Measurements from ENCODE around the gene NOP10. TPM values are rescaled to one million over a fixed set of nuclear protein-coding genes. Genes with fewer than 3 reads are reported as not detected.
A peak's percentile ranks its signal among the peaks of the same experiment; 100 is the strongest.
"Not testable (repeated sequence)": the region's sequence is repeated elsewhere in the genome, so short reads cannot be mapped to it uniquely, and the experiment has no call there.

Gene NOP10
- polyA plus RNA-seq, 1 donor (not counting 4 experiments of a cell fraction or from before 2014, with no cell fraction given), result 663 TPM

GRCh38 chr15:34347951-34348638 is 5.2 kb upstream of the NOP10 start:
- H3K4me2 ChIP-seq (ENCODE audit: control insufficient read depth, extremely low read depth, insufficient read depth, low read depth, low read length), result no peak overlapping the region
- no peak overlapping the region for H3K9ac ChIP-seq (ENCODE audit: control insufficient read depth, extremely low read depth, insufficient read depth, low read length)
- dilution Hi-C loops (cut with MboI; ENCODE audit: extremely low pct_ligation_motif_present, low sequenced_read_pairs), result no loop called here
- DNase-seq (ENCODE audit: low read depth, low spot score) (no peak), FAIRE-seq (no peak)
- H3K36me3 ChIP-seq (ENCODE audit: control insufficient read depth in 2 of 2, extremely low read depth in 1 of 2, insufficient read depth in 2 of 2, low read length in 2 of 2), result no peaks in the 10 kb centered on the region
- no peak overlapping the region for H2AFZ ChIP-seq (ENCODE audit: control insufficient read depth, low read length)
- no peaks in the 10 kb centered on the region for H3K79me2 ChIP-seq (ENCODE audit: control insufficient read depth, insufficient read depth, low read length)
- H3K9me1 ChIP-seq (ENCODE audit: control insufficient read depth, extremely low read depth, insufficient read depth, low read length), result no peaks in the 10 kb centered on the region
- H4K20me1 ChIP-seq (ENCODE audit: control insufficient read depth, extremely low read depth, insufficient read depth, low read length), result no peaks in the 10 kb centered on the region
- no peak overlapping the region for H3K4me3 ChIP-seq (ENCODE audit: control insufficient read depth in 2 of 3, extremely low read depth in 1 of 3, insufficient read depth in 2 of 3, low read depth in 1 of 3, low read length in 3 of 3)
- H3K27me3 ChIP-seq (ENCODE audit: control insufficient read depth, extremely low read depth, insufficient read depth, low read length), result no peaks in the 10 kb centered on the region
- H3K4me1 ChIP-seq (ENCODE audit: control insufficient read depth, extremely low read depth, insufficient read depth, low read length), result no peaks in the 10 kb centered on the region
- H3K9me3 ChIP-seq (ENCODE audit: control insufficient read depth, low read depth, low read length), result no peaks in the 10 kb centered on the region
- no peak for TF ChIP-seq EZH2 (IDR thresholded peaks at IDR 0.05; ENCODE audit: low read length)
- TF ChIP-seq, protein P1, sequence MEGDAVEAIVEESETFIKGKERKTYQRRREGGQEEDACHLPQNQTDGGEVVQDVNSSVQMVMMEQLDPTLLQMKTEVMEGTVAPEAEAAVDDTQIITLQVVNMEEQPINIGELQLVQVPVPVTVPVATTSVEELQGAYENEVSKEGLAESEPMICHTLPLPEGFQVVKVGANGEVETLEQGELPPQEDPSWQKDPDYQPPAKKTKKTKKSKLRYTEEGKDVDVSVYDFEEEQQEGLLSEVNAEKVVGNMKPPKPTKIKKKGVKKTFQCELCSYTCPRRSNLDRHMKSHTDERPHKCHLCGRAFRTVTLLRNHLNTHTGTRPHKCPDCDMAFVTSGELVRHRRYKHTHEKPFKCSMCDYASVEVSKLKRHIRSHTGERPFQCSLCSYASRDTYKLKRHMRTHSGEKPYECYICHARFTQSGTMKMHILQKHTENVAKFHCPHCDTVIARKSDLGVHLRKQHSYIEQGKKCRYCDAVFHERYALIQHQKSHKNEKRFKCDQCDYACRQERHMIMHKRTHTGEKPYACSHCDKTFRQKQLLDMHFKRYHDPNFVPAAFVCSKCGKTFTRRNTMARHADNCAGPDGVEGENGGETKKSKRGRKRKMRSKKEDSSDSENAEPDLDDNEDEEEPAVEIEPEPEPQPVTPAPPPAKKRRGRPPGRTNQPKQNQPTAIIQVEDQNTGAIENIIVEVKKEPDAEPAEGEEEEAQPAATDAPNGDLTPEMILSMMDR (optimal IDR thresholded peaks at IDR 0.05 in 1 of 3, IDR thresholded peaks at IDR 0.05 in 1 of 3, conservative IDR thresholded peaks at IDR 0.05 in 1 of 3; ENCODE audit: extremely low read depth in 1 of 3, insufficient read depth in 2 of 3, low read length in 3 of 3), result no peak
- H3K27ac ChIP-seq (ENCODE audit: control insufficient read depth, insufficient read depth, low read length), result no peak overlapping the region

- H3K27me3 ChIP-seq (ENCODE audit: control insufficient read depth, extremely low read depth, insufficient read depth, low read length), result not testable (repeated sequence)
These were observed 661 bp downstream of the NOP10 start for GRCh38 chr15:34342213-34342736.

More at GRCh38 chr15:34342213-34342736, 661 bp downstream of the NOP10 start:
- Histone ChIP-seq H3K4me3 (ENCODE audit: control insufficient read depth in 2 of 3, extremely low read depth in 1 of 3, insufficient read depth in 2 of 3, low read depth in 1 of 3, low read length in 3 of 3) (peak overlapping the region; percentile 71 to 100 (median 99)), H3K4me2 (ENCODE audit: control insufficient read depth, extremely low read depth, insufficient read depth, low read depth, low read length) (peak overlapping the region; percentile 68), H3K27ac (ENCODE audit: control insufficient read depth, insufficient read depth, low read length) (peak overlapping the region; percentile 99), H3K79me2 (ENCODE audit: control insufficient read depth, insufficient read depth, low read length) (peaks cover 25% of the 10 kb centered on the region), H3K9ac (ENCODE audit: control insufficient read depth, extremely low read depth, insufficient read depth, low read length) (peak overlapping the region; percentile 99)
- dilution Hi-C loops (cut with MboI; ENCODE audit: extremely low pct_ligation_motif_present, low sequenced_read_pairs); FAIRE-seq; H3K36me3 ChIP-seq (ENCODE audit: control insufficient read depth in 2 of 2, extremely low read depth in 1 of 2, insufficient read depth in 2 of 2, low read length in 2 of 2); DNase-seq (ENCODE audit: low read depth, low spot score); H3K4me1 ChIP-seq (ENCODE audit: control insufficient read depth, extremely low read depth, insufficient read depth, low read length); H2AFZ ChIP-seq (ENCODE audit: control insufficient read depth, low read length); H4K20me1 ChIP-seq (ENCODE audit: control insufficient read depth, extremely low read depth, insufficient read depth, low read length); H3K9me1 ChIP-seq (ENCODE audit: control insufficient read depth, extremely low read depth, insufficient read depth, low read length); H3K9me3 ChIP-seq (ENCODE audit: control insufficient read depth, low read depth, low read length): not testable (repeated sequence)

Measured in keratinocyte (primary cell).